ENCODE measurements around the gene CCDC9. TPM values are rescaled to one million over a fixed set of nuclear protein-coding genes. Genes with fewer than 3 reads are reported as not detected.

The CCDC9 gene
- total and polyA plus RNA-seq, 2 of the 8 experiments (the other 6 are each of a cell fraction or from before 2014, with no cell fraction given) = 3.7 to 29.8 TPM

- Histone ChIP-seq H3K36me3 (ENCODE audit: control insufficient read depth in 2 of 4, insufficient read depth in 4 of 4, low read length in 3 of 4) (peaks cover 5 to 31% (median 14%) of the 10 kb centered on the region in 4 experiments; a peak in 7 of 8 replicates), H4K91ac (replicated peaks; ENCODE audit: insufficient read length, low read length) (no peak overlapping the region), H4K20me1 (replicated peaks in 1 of 2; ENCODE audit: control insufficient read depth in 1 of 2, insufficient read depth in 2 of 2, low read length in 2 of 2) (peaks cover 0 to 8% of the 10 kb centered on the region in 2 experiments), H3K27ac (ENCODE audit: low read depth, low read length) (no peak overlapping the region), H3K27me3 (replicated peaks in 1 of 4; ENCODE audit: control insufficient read depth in 3 of 4, extremely low read depth in 1 of 4, insufficient read depth in 3 of 4, low read length in 3 of 4) (no peaks in the 10 kb centered on the region), H3K4me3 (ENCODE audit: extremely low read depth in 1 of 4, insufficient read depth in 2 of 4, low read depth in 3 of 4, low read length in 4 of 4) (no peak overlapping the region), H3K18ac (ENCODE audit: extremely low read depth, low read length) (no peak overlapping the region), H2BK120ac (replicated peaks; ENCODE audit: low read depth, low read length) (no peak overlapping the region), H2BK20ac (ENCODE audit: low read length) (no peak overlapping the region), H3K79me1 (ENCODE audit: low read depth, low read length) (peaks cover 5% of the 10 kb centered on the region), H2BK15ac (ENCODE audit: low read length) (no peak overlapping the region), H2AK5ac (ENCODE audit: low read depth, low read length) (no peak overlapping the region), H3K4ac (replicated peaks; ENCODE audit: insufficient read length, low read depth, low read length) (no peak overlapping the region), H3K14ac (ENCODE audit: insufficient read length) (no peak overlapping the region), H2AFZ (ENCODE audit: low read length) (no peak overlapping the region), H3K79me2 (ENCODE audit: control insufficient read depth in 1 of 2, insufficient read depth in 2 of 2, low read length in 2 of 2) (peaks cover 0 to 15% of the 10 kb centered on the region in 2 experiments; a peak in 2 of 4 replicates), H2BK12ac (ENCODE audit: low read depth, low read length) (no peak overlapping the region), H3K4me2 (ENCODE audit: insufficient read depth in 1 of 2, low read depth in 2 of 2, low read length in 2 of 2) (peak overlapping the region in 1 of 2 experiments; percentile 94; a peak in 1 of 4 replicates), H3K9ac (replicated peaks in 1 of 4; ENCODE audit: extremely low read depth in 1 of 4, low read depth in 3 of 4, low read length in 3 of 4) (no peak overlapping the region), H3K4me1 (replicated peaks in 1 of 4; ENCODE audit: control insufficient read depth in 3 of 4, insufficient read depth in 4 of 4, low read length in 3 of 4) (peaks cover 0 to 8% (median 6%) of the 10 kb centered on the region in 4 experiments; a peak in 6 of 7 replicates), H4K5ac (ENCODE audit: insufficient read length, low read depth, low read length) (no peak overlapping the region), H3K56ac (replicated peaks; ENCODE audit: insufficient read length, low read depth, low read length) (no peak overlapping the region), H3K23me2 (ENCODE audit: low read depth, low read length) (peaks cover 9% of the 10 kb centered on the region), H3K23ac (ENCODE audit: insufficient read length) (no peak overlapping the region), H2BK5ac (ENCODE audit: low read depth, low read length) (no peak overlapping the region; the same call in 1 of the 2 replicates), H4K8ac (ENCODE audit: extremely low read depth, insufficient read depth, low read length) (no peak overlapping the region), H3K9me3 (ENCODE audit: insufficient read depth in 2 of 2, low read depth in 1 of 2, low read length in 1 of 2) (no peaks in the 10 kb centered on the region)
- 89% methylated on average over 6 of the region's 6 CpGs; no CpG with 5 or more reads in 1 of the 2 experiments for WGBS, 2 experiments (ENCODE audit: extremely low coverage in 1 of 2, insufficient coverage in 1 of 2, insufficient read length in 1 of 2, insufficient replicate concordance in 2 of 2, low coverage in 1 of 2, low lambda C conversion rate in 2 of 2, missing lambda C conversion rate in 1 of 2)
- POLR2A ChIA-PET (ENCODE audit: partially characterized antibody) = interaction anchor here (0.7 to 4.8 kb wide), 3 partner anchors 11 to 48 kb away, joined by 3 to 49 read pairs (median 3); partner anchors contain the start of gene INAFM1
- DNase-seq (ENCODE audit: low read depth in 1 of 2, low spot score in 2 of 2) = no peak
- CTCF ChIA-PET (ENCODE audit: partially characterized antibody) = no interaction called here
- FAIRE-seq = no peak
- no peak for TF ChIP-seq RXRA (IDR thresholded peaks at IDR 0.05; ENCODE audit: insufficient read depth, low read depth, low read length)
- TF ChIP-seq USF2 (IDR thresholded peaks at IDR 0.05; ENCODE audit: low read length) = no peak
- no peak for TF ChIP-seq TBP (IDR thresholded peaks at IDR 0.05; ENCODE audit: low read depth, low read length)
- no peak for TF ChIP-seq GTF2F1 (IDR thresholded peaks at IDR 0.05; ENCODE audit: borderline replicate concordance, low read depth, low read length)
- no peak for TF ChIP-seq KDM1A (IDR thresholded peaks at IDR 0.05; ENCODE audit: borderline replicate concordance, low read length)
- no peak for TF ChIP-seq CHD1 (IDR thresholded peaks at IDR 0.05; ENCODE audit: low read depth, low read length)
- no peak for TF ChIP-seq SP1 (IDR thresholded peaks at IDR 0.05; ENCODE audit: low read depth, low read length)
- no peak for TF ChIP-seq CHD2 (IDR thresholded peaks at IDR 0.05; ENCODE audit: low read length)
- no peak for TF ChIP-seq RAD21 (IDR thresholded peaks at IDR 0.05 in 1 of 2, conservative IDR thresholded peaks at IDR 0.05 in 1 of 2; ENCODE audit: low read depth in 2 of 2, low read length in 2 of 2)
- TF ChIP-seq SIRT6 (IDR thresholded peaks at IDR 0.05; ENCODE audit: low read length) = no peak
- no peak for TF ChIP-seq PHF8 (conservative IDR thresholded peaks at IDR 0.05; ENCODE audit: low read depth, low read length)
- TF ChIP-seq TAF7 (optimal IDR thresholded peaks at IDR 0.05; ENCODE audit: borderline replicate concordance, low read depth, low read length) = no peak
Measured at GRCh38 chr19:47258895-47259555, 2.7 kb downstream of the CCDC9 start.

All from H1 (cell line).